Adrenal gland (tissue), 12 donors: ENCODE measurements around the gene APP. TPM values are rescaled to one million over a fixed set of nuclear protein-coding genes. Genes with fewer than 3 reads are reported as not detected.

Source experiments
- DNase-seq, 7 donors: peaks; one replicate each; pipeline ENCODE4 v3.0.0-alpha.2; 2019 to 2020
- H3K27ac ChIP-seq, 5 donors: fragments of 200-600 bp; sonication (generic) in 4 of 5; 1 replicate in 3 of 5; 2 replicates in 2 of 5; pipeline versions ENCODE4 v1.5.1 to v1.8.0; 2016 to 2020; ENCODE audit warnings: mild to moderate bottlenecking in 1 of 5
- H3K27me3 ChIP-seq: fragments of 200-600 bp; 2 replicates; pipeline ENCODE4 v1.8.0; 2021
- H3K36me3 ChIP-seq, 2 donors: fragments of 200-600 bp; replicated peaks in 1 of 2; 1 replicate in 1 of 2; 2 replicates in 1 of 2; pipeline versions ENCODE4 v1.5.1 to v1.8.0; 2018 to 2022
- H3K4me1 ChIP-seq, 2 donors: fragments of 200-600 bp; replicated peaks in 1 of 2; 1 replicate in 1 of 2; 2 replicates in 1 of 2; pipeline versions ENCODE4 v1.5.1 to v1.8.0; 2018 to 2021
- H3K4me3 ChIP-seq, 4 donors: fragments of 200-600 bp; sonication (generic) in 3 of 4; one replicate each; pipeline ENCODE4 v1.5.1; 2016 to 2018
- H3K9me3 ChIP-seq, 3 donors: fragments of 200-600 bp; sonication (generic) in 1 of 3; replicated peaks in 1 of 3; 1 replicate in 2 of 3; 2 replicates in 1 of 3; pipeline versions ENCODE4 v1.5.1 to v1.8.0; 2016 to 2021
- CTCF ChIP-seq, 6 experiments: fragments of 450-650 bp in 4 of 6; fragments of 200-600 bp in 2 of 6; sonication (generic) in 1 of 6; IDR thresholded peaks; 1 replicate in 5 of 6; 2 replicates in 1 of 6; pipeline versions ENCODE4 v1.5.1 to v1.8.0; 2016 to 2021; ENCODE audit warnings: antibody characterized with exemption in 6 of 6, mild to moderate bottlenecking in 2 of 6, moderate library complexity in 1 of 6
- POLR2A ChIP-seq, 2 donors: fragments of 450-650 bp; IDR thresholded peaks; one replicate each; pipeline ENCODE4 v1.6.1; 2017; ENCODE audit warnings: antibody characterized with exemption in 2 of 2, mild to moderate bottlenecking in 2 of 2, moderate library complexity in 1 of 2
- WGBS, 4 donors: extraction: QIAGEN DNeasy Blood & Tissue Kit in 2 of 4; methylation state at CpG; one replicate each; pipeline versions ENCODE4 v1.1.5 to v1.1.7; 2013 to 2017; 5-methylcytosine and 5-hydroxymethylcytosine counted together
- intact Hi-C, 2 donors: fragments of 100-400 bp; cut with DNase I; formaldehyde crosslinking; loops; one replicate each; pipeline versions ENCODE4 v1.14.1 to v1.15.0; 2022 to 2023
- polyA plus RNA-seq, 3 donors: library from polyadenylated mRNA; stranded (reverse); fragments of 200-250 nt in 2 of 3; fragments of 350-450 nt in 1 of 3; fragmentation: Illumina TruSeq in 1 of 3; extraction: RNeasy Lipid Tissue Mini Kit (QIAGEN cat#74804) in 1 of 3; gene quantifications; one replicate each; pipeline ENCODE4 v1.2.3, GENCODE V29; 2013 to 2014
- small RNA-seq, 2 donors: library from RNA; depleted of rRNA; stranded (forward); fragments of <200 nt; gene quantifications; one replicate each; pipeline ENCODE3, GENCODE V24; 2016
- total RNA-seq, 9 donors: library from RNA; depleted of rRNA in 4 of 9; stranded (reverse); fragments of >200 nt in 4 of 9; fragments of 120-200 nt in 1 of 9; fragmentation: NEBNext Ultra II Directional in 1 of 9; extraction: Animal tissue kit (Norgen Biotek cat#: 25700) in 1 of 9; gene quantifications; one replicate each; pipeline versions ENCODE4 v1.1.0 to v1.2.4, GENCODE V29; 2013 to 2023
- donor health status: healthy with polysubstance abuse.
- donor health status: Bipolar disorder and iron deficiency.
- donor health status: DM: yes; HTN: yes; CAD: no.
- donor health status: DM: no; HTN: no; CAD: no.
- donor health status: DM: no; HTN: no; CAD: no.
- donor health status: DM: yes; HTN: yes; CAD: no.

The APP gene
- total and polyA plus RNA-seq, 12 donors: 161 to 1,079 (median 710) TPM

- TF ChIP-seq CTCF (IDR thresholded peaks at IDR 0.05): no peak
- TF ChIP-seq POLR2A (IDR thresholded peaks at IDR 0.05): no peak
- H3K4me3 ChIP-seq: no peak overlapping the region
- intact Hi-C loops: no loop called here
- H3K9me3 ChIP-seq: no peaks in the 10 kb centered on the region
- no peak for DNase-seq
- no peak overlapping the region for H3K27ac ChIP-seq
- no peaks in the 10 kb centered on the region for H3K27me3 ChIP-seq
- no peaks in the 10 kb centered on the region for H3K4me1 ChIP-seq
- WGBS, 4 donors: 53 to 95% (median 65%) methylated on average over 2 of the region's 2 CpGs
- H3K36me3 ChIP-seq: no peaks in the 10 kb centered on the region
These were observed 339.1 kb downstream of the APP start for GRCh38 chr21:25831300-25831960.

Small RNA genes within 50 kb of the gene (small RNA-seq; reads per million reads assigned to genes)
- gene RNU6-123P (0 reads per million in 2 donors), gene RNU6-926P (0 reads per million in 2 donors)
